ENCODE data around the gene ETFDH. TPM values are rescaled to one million over a fixed set of nuclear protein-coding genes. Genes with fewer than 3 reads are reported as not detected.

The ETFDH gene
- total and polyA plus RNA-seq, 2 donors (not counting 1 experiment from before 2014, with no cell fraction given), result 34.8 to 38.6 TPM

DNA sequence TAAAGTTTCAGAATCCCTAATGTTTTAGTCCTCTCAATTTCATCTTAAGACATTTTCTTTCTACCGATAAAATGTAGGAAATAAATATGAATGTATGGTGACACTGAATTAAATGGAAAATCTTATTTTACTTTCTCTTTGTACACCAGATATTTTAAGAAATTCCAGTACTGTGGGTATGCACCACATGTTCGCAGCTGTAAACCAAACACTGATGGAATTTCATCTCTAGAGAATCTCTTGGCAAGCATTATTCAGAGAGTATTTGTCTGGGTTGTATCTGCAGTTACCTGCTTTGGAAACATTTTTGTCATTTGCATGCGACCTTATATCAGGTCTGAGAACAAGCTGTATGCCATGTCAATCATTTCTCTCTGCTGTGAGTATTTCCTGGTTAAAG is 27.3 kb upstream of the ETFDH start:
- Histone ChIP-seq H3K36me3 (ENCODE audit: control insufficient read depth, insufficient read depth, low read length) (no peaks in the 10 kb centered on the region), H3K4me2 (ENCODE audit: extremely low read depth, insufficient read depth, low read length) (peak overlapping the region; percentile 64), H3K27ac (ENCODE audit: insufficient read depth, low read length) (no peak overlapping the region), H3K79me2 (ENCODE audit: control insufficient read depth, insufficient read depth, low read length) (no peaks in the 10 kb centered on the region), H3K9ac (ENCODE audit: insufficient read depth, low read length) (no peak overlapping the region), H3K27me3 (ENCODE audit: control insufficient read depth, insufficient read depth, low read length) (peaks cover 3% of the 10 kb centered on the region), H3K9me3 (ENCODE audit: control insufficient read depth, insufficient read depth, low read depth, low read length) (no peaks in the 10 kb centered on the region), H2AFZ (ENCODE audit: low read length) (no peak overlapping the region), H3K4me1 (ENCODE audit: control insufficient read depth, extremely low read depth, insufficient read depth, low read length) (no peaks in the 10 kb centered on the region), H3K4me3 (replicated peaks in 1 of 4; ENCODE audit: control extremely low read depth in 1 of 4, insufficient read depth in 1 of 4, low read depth in 3 of 4, low read length in 4 of 4) (no peak overlapping the region), H4K20me1 (ENCODE audit: control insufficient read depth, extremely low read depth, insufficient read depth, low read length) (no peaks in the 10 kb centered on the region)
- DNase-seq (ENCODE audit: low read depth in 2 of 2), result no peak
- no peak for TF ChIP-seq EZH2 (IDR thresholded peaks at IDR 0.05; ENCODE audit: low read length, missing control alignments)
- TF ChIP-seq, protein P1, sequence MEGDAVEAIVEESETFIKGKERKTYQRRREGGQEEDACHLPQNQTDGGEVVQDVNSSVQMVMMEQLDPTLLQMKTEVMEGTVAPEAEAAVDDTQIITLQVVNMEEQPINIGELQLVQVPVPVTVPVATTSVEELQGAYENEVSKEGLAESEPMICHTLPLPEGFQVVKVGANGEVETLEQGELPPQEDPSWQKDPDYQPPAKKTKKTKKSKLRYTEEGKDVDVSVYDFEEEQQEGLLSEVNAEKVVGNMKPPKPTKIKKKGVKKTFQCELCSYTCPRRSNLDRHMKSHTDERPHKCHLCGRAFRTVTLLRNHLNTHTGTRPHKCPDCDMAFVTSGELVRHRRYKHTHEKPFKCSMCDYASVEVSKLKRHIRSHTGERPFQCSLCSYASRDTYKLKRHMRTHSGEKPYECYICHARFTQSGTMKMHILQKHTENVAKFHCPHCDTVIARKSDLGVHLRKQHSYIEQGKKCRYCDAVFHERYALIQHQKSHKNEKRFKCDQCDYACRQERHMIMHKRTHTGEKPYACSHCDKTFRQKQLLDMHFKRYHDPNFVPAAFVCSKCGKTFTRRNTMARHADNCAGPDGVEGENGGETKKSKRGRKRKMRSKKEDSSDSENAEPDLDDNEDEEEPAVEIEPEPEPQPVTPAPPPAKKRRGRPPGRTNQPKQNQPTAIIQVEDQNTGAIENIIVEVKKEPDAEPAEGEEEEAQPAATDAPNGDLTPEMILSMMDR (conservative IDR thresholded peaks at IDR 0.05 in 1 of 2, IDR thresholded peaks at IDR 0.05 in 1 of 2; ENCODE audit: low read depth in 1 of 2, low read length in 2 of 2), result no peak

DNA sequence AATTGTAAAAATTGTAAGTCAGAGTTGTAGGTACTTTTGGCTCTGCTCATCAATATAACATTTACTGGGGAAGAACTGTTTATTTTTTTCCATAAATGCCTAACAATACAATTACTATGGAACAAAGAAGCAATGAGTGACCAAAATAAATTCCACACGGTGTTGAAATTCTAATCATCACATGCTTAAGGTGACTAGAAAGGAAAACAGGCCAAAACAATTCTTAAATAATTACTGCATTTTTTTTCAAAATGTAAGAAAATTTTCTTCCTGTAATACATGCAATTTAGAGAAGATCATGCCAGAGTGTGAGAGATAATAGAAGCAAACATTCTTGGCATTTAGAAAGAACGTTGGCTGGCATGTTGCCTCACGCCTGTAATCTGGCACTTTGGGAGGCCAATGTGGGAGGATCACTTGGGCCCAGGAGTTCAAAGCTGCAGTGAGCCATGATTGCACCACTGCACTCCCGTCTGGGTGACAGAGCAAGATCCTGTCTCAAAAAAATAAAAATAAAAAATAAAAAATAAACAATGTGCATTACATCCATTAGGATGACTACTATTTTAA is 22.9 kb upstream of the ETFDH start:
- TF ChIP-seq, protein P1 (conservative IDR thresholded peaks at IDR 0.05 in 1 of 2, IDR thresholded peaks at IDR 0.05 in 1 of 2; ENCODE audit: low read depth in 1 of 2, low read length in 2 of 2), result no peak
- no peak for TF ChIP-seq EZH2 (IDR thresholded peaks at IDR 0.05; ENCODE audit: low read length, missing control alignments)
- H3K4me1 ChIP-seq (ENCODE audit: control insufficient read depth, extremely low read depth, insufficient read depth, low read length), result no peaks in the 10 kb centered on the region
- no peak for DNase-seq (ENCODE audit: low read depth in 2 of 2)
- H3K36me3 ChIP-seq (ENCODE audit: control insufficient read depth, insufficient read depth, low read length), result no peaks in the 10 kb centered on the region
- no peaks in the 10 kb centered on the region for H3K9me3 ChIP-seq (ENCODE audit: control insufficient read depth, insufficient read depth, low read depth, low read length)
- H3K4me3 ChIP-seq (replicated peaks in 1 of 4; ENCODE audit: control extremely low read depth in 1 of 4, insufficient read depth in 1 of 4, low read depth in 3 of 4, low read length in 4 of 4), result no peak overlapping the region
- H3K4me2 ChIP-seq (ENCODE audit: extremely low read depth, insufficient read depth, low read length), result no peak overlapping the region
- H3K27ac ChIP-seq (ENCODE audit: insufficient read depth, low read length), result no peak overlapping the region
- H3K27me3 ChIP-seq (ENCODE audit: control insufficient read depth, insufficient read depth, low read length), result no peaks in the 10 kb centered on the region
- H3K9ac ChIP-seq (ENCODE audit: insufficient read depth, low read length), result no peak overlapping the region
- no peak overlapping the region for H2AFZ ChIP-seq (ENCODE audit: low read length)
- no peaks in the 10 kb centered on the region for H3K79me2 ChIP-seq (ENCODE audit: control insufficient read depth, insufficient read depth, low read length)
- no peaks in the 10 kb centered on the region for H4K20me1 ChIP-seq (ENCODE audit: control insufficient read depth, extremely low read depth, insufficient read depth, low read length)

DNA sequence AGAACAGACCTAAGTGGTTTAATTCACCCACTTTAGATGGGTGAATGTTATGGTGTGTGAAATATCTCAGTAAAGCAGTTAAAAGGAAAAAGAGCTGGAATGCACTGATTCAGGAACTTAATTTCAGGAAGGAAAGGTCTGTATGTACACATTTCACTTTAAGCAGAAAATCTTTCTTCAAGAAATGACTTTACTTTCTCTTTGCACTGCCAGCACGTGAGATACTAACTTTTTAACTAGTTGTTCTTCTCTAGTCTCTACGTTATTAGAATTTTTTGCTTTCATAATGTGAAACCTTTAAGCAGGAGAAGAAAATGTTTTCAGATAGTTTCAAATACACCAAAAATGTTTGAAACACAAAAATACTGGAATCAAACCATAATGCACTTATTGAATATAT is 19.2 kb upstream of the ETFDH start:
- Histone ChIP-seq H3K36me3 (ENCODE audit: control insufficient read depth, insufficient read depth, low read length) (no peaks in the 10 kb centered on the region), H3K9me3 (ENCODE audit: control insufficient read depth, insufficient read depth, low read depth, low read length) (no peaks in the 10 kb centered on the region), H3K27me3 (ENCODE audit: control insufficient read depth, insufficient read depth, low read length) (no peaks in the 10 kb centered on the region), H3K27ac (ENCODE audit: insufficient read depth, low read length) (no peak overlapping the region), H2AFZ (ENCODE audit: low read length) (peak overlapping the region; percentile 92), H3K79me2 (ENCODE audit: control insufficient read depth, insufficient read depth, low read length) (no peaks in the 10 kb centered on the region), H3K9ac (ENCODE audit: insufficient read depth, low read length) (no peak overlapping the region), H3K4me3 (replicated peaks in 1 of 4; ENCODE audit: control extremely low read depth in 1 of 4, insufficient read depth in 1 of 4, low read depth in 3 of 4, low read length in 4 of 4) (peak overlapping the region in 3 of 4 experiments; percentile 34 to 38 (median 38)), H3K4me2 (ENCODE audit: extremely low read depth, insufficient read depth, low read length) (peak overlapping the region; percentile 90), H4K20me1 (ENCODE audit: control insufficient read depth, extremely low read depth, insufficient read depth, low read length) (no peaks in the 10 kb centered on the region), H3K4me1 (ENCODE audit: control insufficient read depth, extremely low read depth, insufficient read depth, low read length) (no peaks in the 10 kb centered on the region)
- DNase-seq (ENCODE audit: low read depth in 2 of 2), result peak in 1 of 2 donors; percentile 17
- TF ChIP-seq, protein P1 (conservative IDR thresholded peaks at IDR 0.05 in 1 of 2, IDR thresholded peaks at IDR 0.05 in 1 of 2; ENCODE audit: low read depth in 1 of 2, low read length in 2 of 2), result no peak
- no peak for TF ChIP-seq EZH2 (IDR thresholded peaks at IDR 0.05; ENCODE audit: low read length, missing control alignments)

Data from fibroblast of lung (primary cell).